IPS-18a (cell line): ENCODE data around the gene CIZ1.

Source experiments
- H3K27ac ChIP-seq: one replicate; pipeline ENCODE4 v1.5.1; 2013; ENCODE audit warnings: low read length
- H3K27me3 ChIP-seq: one replicate; pipeline ENCODE4 v1.6.1; 2013; ENCODE audit warnings: mild to moderate bottlenecking, low read length; ENCODE audit not compliant: control insufficient read depth, insufficient read depth
- H3K36me3 ChIP-seq: one replicate; pipeline ENCODE4 v1.6.1; 2013; ENCODE audit warnings: low read depth, low read length; ENCODE audit not compliant: control insufficient read depth
- H3K4me1 ChIP-seq: one replicate; pipeline ENCODE4 v1.6.1; 2013; ENCODE audit warnings: low read depth, low read length; ENCODE audit not compliant: control insufficient read depth
- H3K4me3 ChIP-seq: one replicate; pipeline ENCODE4 v1.5.1; 2013; ENCODE audit warnings: low read length
- H3K9ac ChIP-seq: one replicate; pipeline ENCODE4 v1.6.1; 2013; ENCODE audit warnings: mild to moderate bottlenecking, low read length, moderate library complexity
- H3K9me3 ChIP-seq: one replicate; pipeline ENCODE4 v1.6.1; 2013; ENCODE audit warnings: low read depth, low read length; ENCODE audit not compliant: control insufficient read depth

Gene CIZ1

GRCh38 chr9:128122809-128123175 is 68.6 kb downstream of the CIZ1 start:
- H3K27me3 ChIP-seq, result no peaks in the 10 kb centered on the region
- H3K4me1 ChIP-seq, result peaks cover 13% of the 10 kb centered on the region
- no peak overlapping the region for H3K27ac ChIP-seq
- H3K36me3 ChIP-seq, result peaks cover 23% of the 10 kb centered on the region
- no peak overlapping the region for H3K9ac ChIP-seq
- H3K4me3 ChIP-seq, result no peak overlapping the region
- no peaks in the 10 kb centered on the region for H3K9me3 ChIP-seq

- H3K36me3 ChIP-seq, result peaks cover 23% of the 10 kb centered on the region
- H3K4me3 ChIP-seq, result no peak overlapping the region
- H3K27me3 ChIP-seq, result no peaks in the 10 kb centered on the region
- H3K4me1 ChIP-seq, result peaks cover 14% of the 10 kb centered on the region
- no peak overlapping the region for H3K27ac ChIP-seq
- no peak overlapping the region for H3K9ac ChIP-seq
- no peaks in the 10 kb centered on the region for H3K9me3 ChIP-seq
Observed at GRCh38 chr9:128121924-128122808, 69.2 kb downstream of the CIZ1 start.

- Histone ChIP-seq H3K27me3 (no peaks in the 10 kb centered on the region), H3K4me3 (no peak overlapping the region), H3K27ac (no peak overlapping the region), H3K9me3 (no peaks in the 10 kb centered on the region), H3K36me3 (peaks cover 23% of the 10 kb centered on the region), H3K9ac (no peak overlapping the region), H3K4me1 (peaks cover 14% of the 10 kb centered on the region)
Observed at GRCh38 chr9:128121466-128121810, 69.9 kb downstream of the CIZ1 start.

GRCh38 chr9:128120741-128121465 is 70.5 kb downstream of the CIZ1 start:
- Histone ChIP-seq H3K4me3 (no peak overlapping the region), H3K9me3 (no peaks in the 10 kb centered on the region), H3K9ac (no peak overlapping the region), H3K27me3 (no peaks in the 10 kb centered on the region), H3K4me1 (peaks cover 10% of the 10 kb centered on the region), H3K27ac (no peak overlapping the region), H3K36me3 (peaks cover 23% of the 10 kb centered on the region)

- Histone ChIP-seq H3K9me3 (no peaks in the 10 kb centered on the region), H3K4me3 (no peak overlapping the region), H3K9ac (no peak overlapping the region), H3K27me3 (no peaks in the 10 kb centered on the region), H3K36me3 (peaks cover 23% of the 10 kb centered on the region), H3K4me1 (peaks cover 9% of the 10 kb centered on the region), H3K27ac (no peak overlapping the region)
Observed at GRCh38 chr9:128120061-128120740, 71.2 kb downstream of the CIZ1 start.

GRCh38 chr9:128118971-128119665 is 72.3 kb downstream of the CIZ1 start:
- H3K36me3 ChIP-seq, result peaks cover 23% of the 10 kb centered on the region
- no peak overlapping the region for H3K9ac ChIP-seq
- H3K4me3 ChIP-seq, result no peak overlapping the region
- no peaks in the 10 kb centered on the region for H3K9me3 ChIP-seq
- H3K27me3 ChIP-seq, result no peaks in the 10 kb centered on the region
- H3K4me1 ChIP-seq, result peaks cover 9% of the 10 kb centered on the region
- no peak overlapping the region for H3K27ac ChIP-seq

GRCh38 chr9:128118472-128118857 is 72.9 kb downstream of the CIZ1 start:
- no peak overlapping the region for H3K27ac ChIP-seq
- no peaks in the 10 kb centered on the region for H3K27me3 ChIP-seq
- H3K9me3 ChIP-seq, result no peaks in the 10 kb centered on the region
- H3K36me3 ChIP-seq, result peaks cover 19% of the 10 kb centered on the region
- H3K9ac ChIP-seq, result no peak overlapping the region
- H3K4me3 ChIP-seq, result peak overlapping the region; percentile 35
- peaks cover 9% of the 10 kb centered on the region for H3K4me1 ChIP-seq

- peaks cover 9% of the 10 kb centered on the region for H3K4me1 ChIP-seq
- H3K4me3 ChIP-seq, result peak overlapping the region; percentile 35
- H3K27me3 ChIP-seq, result no peaks in the 10 kb centered on the region
- H3K9ac ChIP-seq, result no peak overlapping the region
- no peak overlapping the region for H3K27ac ChIP-seq
- peaks cover 13% of the 10 kb centered on the region for H3K36me3 ChIP-seq
- no peaks in the 10 kb centered on the region for H3K9me3 ChIP-seq
Observed at GRCh38 chr9:128117613-128118471, 73.5 kb downstream of the CIZ1 start.

GRCh38 chr9:128116104-128117083 is 75.0 kb downstream of the CIZ1 start:
- Histone ChIP-seq H3K27ac (no peak overlapping the region), H3K9ac (no peak overlapping the region), H3K36me3 (peaks cover under 1% of the 10 kb centered on the region), H3K27me3 (no peaks in the 10 kb centered on the region), H3K9me3 (no peaks in the 10 kb centered on the region), H3K4me1 (peaks cover 9% of the 10 kb centered on the region), H3K4me3 (no peak overlapping the region)
